Measurements from ENCODE around the gene GSK3B. TPM values are rescaled to one million over a fixed set of nuclear protein-coding genes. Genes with fewer than 3 reads are reported as not detected.
"Not testable (repeated sequence)": the region's sequence is repeated elsewhere in the genome, so short reads cannot be mapped to it uniquely, and the experiment has no call there.

GSK3B gene
- total RNA-seq, 2 donors from 2014 or later = 36.7 to 47.9 TPM

DNA sequence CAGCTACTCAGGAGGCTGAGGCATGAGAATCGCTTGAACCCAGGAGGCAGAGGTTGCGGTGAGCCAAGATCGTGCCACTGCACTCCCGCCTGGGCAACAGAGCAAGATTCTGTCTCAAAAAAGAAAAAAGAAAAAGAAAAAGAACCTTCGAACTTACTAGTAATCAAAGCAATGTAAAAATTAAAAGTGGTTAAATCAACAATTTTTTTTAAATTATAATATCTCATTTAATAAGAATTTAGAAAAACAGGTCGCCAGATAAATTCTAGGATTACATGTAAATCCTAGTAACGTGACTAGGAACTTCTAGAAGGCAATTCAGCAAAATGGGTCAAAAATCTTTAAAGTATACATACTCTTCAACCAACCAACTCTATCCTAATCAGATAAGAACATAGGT, 37.2 kb downstream of the GSK3B start:
- TF ChIP-seq POLR2AphosphoS5 (IDR thresholded peaks at IDR 0.05) = no peak
- no peak for TF ChIP-seq CTCF (IDR thresholded peaks at IDR 0.05)
- no peak for TF ChIP-seq POLR2A (IDR thresholded peaks at IDR 0.05)
- Histone ChIP-seq H3K27me3 (replicated peaks; ENCODE audit: insufficient read depth) (no peaks in the 10 kb centered on the region), H3K4me1 (replicated peaks) (no peaks in the 10 kb centered on the region), H3K4me3 (no peak overlapping the region), H3K9me3 (no peaks in the 10 kb centered on the region), H3K36me3 (no peaks in the 10 kb centered on the region), H3K27ac (no peak overlapping the region)
- DNase-seq (ENCODE audit: low spot score) = no peak
- intact Hi-C loops (cut with DNase I) = no loop called here
- 94% methylated on average over 7 of the region's 7 CpGs for WGBS

- H3K36me3 ChIP-seq; H3K4me3 ChIP-seq; intact Hi-C loops (cut with DNase I); H3K9me3 ChIP-seq; H3K27ac ChIP-seq; H3K27me3 ChIP-seq (replicated peaks; ENCODE audit: insufficient read depth); H3K4me1 ChIP-seq (replicated peaks); DNase-seq (ENCODE audit: low spot score): not testable (repeated sequence)
- 95% methylated on average over 7 of the region's 7 CpGs for WGBS
Measured at GRCh38 chr3:120053647-120054046, 40.6 kb downstream of the GSK3B start.

GRCh38 chr3:120052677-120053076, 41.6 kb downstream of the GSK3B start:
- no peaks in the 10 kb centered on the region for H3K36me3 ChIP-seq
- no peak overlapping the region for H3K4me3 ChIP-seq
- no peaks in the 10 kb centered on the region for H3K27me3 ChIP-seq (replicated peaks; ENCODE audit: insufficient read depth)
- H3K9me3 ChIP-seq = no peaks in the 10 kb centered on the region
- no peaks in the 10 kb centered on the region for H3K4me1 ChIP-seq (replicated peaks)
- no peak for DNase-seq (ENCODE audit: low spot score)
- 92% methylated on average over 3 of the region's 3 CpGs for WGBS
- intact Hi-C loops (cut with DNase I) = no loop called here
- no peak overlapping the region for H3K27ac ChIP-seq
- TF ChIP-seq CTCF (IDR thresholded peaks at IDR 0.05) (no peak), POLR2A (IDR thresholded peaks at IDR 0.05) (no peak), POLR2AphosphoS5 (IDR thresholded peaks at IDR 0.05) (no peak)

GRCh38 chr3:120052225-120052624, 42.0 kb downstream of the GSK3B start:
- H3K4me3 ChIP-seq = no peak overlapping the region
- TF ChIP-seq POLR2AphosphoS5 (IDR thresholded peaks at IDR 0.05) (no peak), POLR2A (IDR thresholded peaks at IDR 0.05) (no peak), CTCF (IDR thresholded peaks at IDR 0.05) (no peak)
- H3K9me3 ChIP-seq = no peaks in the 10 kb centered on the region
- H3K4me1 ChIP-seq (replicated peaks) = no peaks in the 10 kb centered on the region
- intact Hi-C loops (cut with DNase I) = no loop called here
- WGBS = 16% methylated on average over 2 of the region's 2 CpGs
- DNase-seq (ENCODE audit: low spot score) = no peak
- no peak overlapping the region for H3K27ac ChIP-seq
- no peaks in the 10 kb centered on the region for H3K27me3 ChIP-seq (replicated peaks; ENCODE audit: insufficient read depth)
- no peaks in the 10 kb centered on the region for H3K36me3 ChIP-seq

GRCh38 chr3:120051570-120051969, 42.7 kb downstream of the GSK3B start:
- 80% methylated on average over 5 of the region's 5 CpGs for WGBS
- H3K27me3 ChIP-seq (replicated peaks; ENCODE audit: insufficient read depth); H3K9me3 ChIP-seq; H3K27ac ChIP-seq; H3K36me3 ChIP-seq; DNase-seq (ENCODE audit: low spot score); H3K4me1 ChIP-seq (replicated peaks); intact Hi-C loops (cut with DNase I); H3K4me3 ChIP-seq: not testable (repeated sequence)

GRCh38 chr3:120049881-120050539, 44.2 kb downstream of the GSK3B start:
- WGBS = 61% methylated on average over 4 of the region's 4 CpGs
- Histone ChIP-seq H3K4me1 (replicated peaks) (no peaks in the 10 kb centered on the region), H3K4me3 (no peak overlapping the region), H3K9me3 (no peaks in the 10 kb centered on the region), H3K36me3 (no peaks in the 10 kb centered on the region), H3K27me3 (replicated peaks; ENCODE audit: insufficient read depth) (no peaks in the 10 kb centered on the region), H3K27ac (no peak overlapping the region)
- intact Hi-C loops (cut with DNase I) = no loop called here
- DNase-seq (ENCODE audit: low spot score) = no peak
- TF ChIP-seq CTCF (IDR thresholded peaks at IDR 0.05) (no peak), POLR2A (IDR thresholded peaks at IDR 0.05) (no peak)

All from prostate gland (tissue), 2 donors.